Heart right ventricle (tissue), 16 donors: ENCODE results near the gene TRIM23. TPM values are rescaled to one million over a fixed set of nuclear protein-coding genes. Genes with fewer than 3 reads are reported as not detected.

Source experiments
- ATAC-seq, 8 donors: fragments of 200-7000 bp; cut with Tn5 transposase; one replicate each; pipeline ENCODE4 v1.9.1; 2020; ENCODE audit warnings: mild to moderate bottlenecking in 8 of 8, moderate library complexity in 8 of 8, moderate number of reproducible peaks in 1 of 8
- DNase-seq, 2 donors: peaks; one replicate each; pipeline ENCODE4 v3.0.0-alpha.2; 2020
- H3K27ac ChIP-seq, 10 donors: fragments of 200-600 bp; sonication (generic) in 2 of 10; one replicate each; pipeline versions ENCODE4 v1.5.0 to v1.8.0; 2020 to 2022; ENCODE audit warnings: mild to moderate bottlenecking in 3 of 10
- H3K27me3 ChIP-seq, 7 donors: fragments of 200-600 bp; one replicate each; pipeline ENCODE4 v1.8.0; 2021 to 2022; ENCODE audit warnings: mild to moderate bottlenecking in 2 of 7
- H3K36me3 ChIP-seq, 9 donors: fragments of 200-600 bp; sonication (generic) in 1 of 9; one replicate each; pipeline versions ENCODE4 v1.5.0 to v1.8.0; 2020 to 2022; ENCODE audit warnings: mild to moderate bottlenecking in 2 of 9
- H3K4me1 ChIP-seq, 9 donors: fragments of 200-600 bp; sonication (generic) in 1 of 9; one replicate each; pipeline versions ENCODE4 v1.5.0 to v1.8.0; 2020 to 2022; ENCODE audit warnings: mild to moderate bottlenecking in 4 of 9
- H3K4me3 ChIP-seq, 10 donors: fragments of 200-600 bp; sonication (generic) in 2 of 10; one replicate each; pipeline versions ENCODE4 v1.5.0 to v1.8.0; 2020 to 2022; ENCODE audit warnings: mild to moderate bottlenecking in 7 of 10, moderate library complexity in 2 of 10
- H3K9me3 ChIP-seq, 11 donors: fragments of 200-600 bp in 10 of 11; sonication (generic) in 2 of 11; one replicate each; pipeline versions ENCODE4 v1.5.0 to v1.8.0; 2013 to 2022; ENCODE audit warnings: mild to moderate bottlenecking in 2 of 11, control low read depth in 1 of 11, moderate library complexity in 1 of 11
- CTCF ChIP-seq, 9 donors: fragments of 200-600 bp; sonication (generic) in 2 of 9; IDR thresholded peaks; one replicate each; pipeline versions ENCODE4 v1.5.0 to v1.8.0; 2021 to 2022; ENCODE audit warnings: antibody characterized with exemption in 9 of 9, mild to moderate bottlenecking in 5 of 9, moderate library complexity in 1 of 9
- WGBS, 2 donors: extraction: QIAGEN DNeasy Blood & Tissue Kit; methylation state at CpG; one replicate each; pipeline ENCODE4 v1.1.7; 2013; ENCODE audit warnings: inconsistent platforms in 1 of 2; 5-methylcytosine and 5-hydroxymethylcytosine counted together
- intact Hi-C, 10 donors: fragments of 100-400 bp; cut with DNase I; formaldehyde crosslinking; loops; one replicate each; pipeline versions ENCODE4 v1.11.1 to v1.14.2; 2022
- polyA plus RNA-seq, 2 donors: library from polyadenylated mRNA; stranded (reverse); fragments of 200-250 nt; gene quantifications; one replicate each; pipeline ENCODE4 v1.2.3, GENCODE V29; 2013
- total RNA-seq, 10 donors: library from RNA; stranded (reverse); fragmentation: NEBNext Ultra II Directional in 3 of 10; extraction: Animal tissue kit (Norgen Biotek cat#: 25700) in 3 of 10; gene quantifications; one replicate each; pipeline versions ENCODE4 v1.2.1 to v1.2.4, GENCODE V29; 2021 to 2023
- donor health status: Arrhythmogenic right ventricular cardiomyopathy.
- donor health status: ischemic (EF 13 %, LVEDD 7.1; RV severe dilation, severe dysfunction).
- donor health status: healthy with polysubstance abuse.
- donor health status: DM: no; HTN: yes; CAD: no.
- donor health status: DM: no; HTN: no; CAD: no.
- donor health status: ischemic (EF 25% LVEDD 6.9; RV normal size, moderate dysfunction).
- donor health status: ischemic (EF 25% LVEDD 5.7; RV mildly dilated, moderate dysfunction).
- donor health status: healthy.
- donor health status: DM: yes; HTN: yes; CAD: no.
- donor health status: Ischemic cardiomyopathy.
- donor health status: ischemic (EF 35%, LVEDD 5.7; RV mildly dilated, moderate dysfunction).
- donor health status: nonischemic (EF 11% LVEDD 7.7; RV severe dilation, severe dysfunction).
- donor health status: DM: yes; HTN: yes; CAD: no.
- donor health status: PGD.
- donor health status: ischemic (EF 29% LVEDD 5.4; RV normal size, mild dysfunction).
- donor health status: nonischemic (EF 23%, LVEDD 6.1; RV moderate dilation, normal function).

TRIM23 gene
- total and polyA plus RNA-seq, 12 donors: 3.8 to 22.6 (median 17.2) TPM

GRCh38 chr5:65654713-65655112 lies 30.6 kb upstream of the TRIM23 start:
- Histone ChIP-seq H3K27me3 (no peaks in the 10 kb centered on the region), H3K36me3 (peaks cover 0 to 82% (median 5%) of the 10 kb centered on the region in 9 donors), H3K4me3 (no peak overlapping the region), H3K27ac (no peak overlapping the region), H3K4me1 (no peaks in the 10 kb centered on the region), H3K9me3 (no peaks in the 10 kb centered on the region)
- DNase-seq (no peak), ATAC-seq (no peak)
- 86 to 91% methylated on average over 2 of the region's 2 CpGs for WGBS, 2 donors
- no peak for TF ChIP-seq CTCF (IDR thresholded peaks at IDR 0.05)
- intact Hi-C loops: no loop called here

- no peak for TF ChIP-seq CTCF (IDR thresholded peaks at IDR 0.05)
- H3K27me3 ChIP-seq: no peaks in the 10 kb centered on the region
- DNase-seq (no peak), ATAC-seq (no peak)
- 78 to 88% methylated on average over 5 of the region's 5 CpGs for WGBS, 2 donors
- H3K9me3 ChIP-seq: no peaks in the 10 kb centered on the region
- intact Hi-C loops: no loop called here
- no peak overlapping the region for H3K4me3 ChIP-seq
- H3K27ac ChIP-seq: no peak overlapping the region
- H3K4me1 ChIP-seq: no peaks in the 10 kb centered on the region
- H3K36me3 ChIP-seq: peaks cover 0 to 93% (median 5%) of the 10 kb centered on the region in 9 donors
These were observed 27.0 kb upstream of the TRIM23 start for GRCh38 chr5:65651144-65651543.

GRCh38 chr5:65647941-65648340 lies 23.8 kb upstream of the TRIM23 start:
- intact Hi-C loops: no loop called here
- no peak for DNase-seq

GRCh38 chr5:65646938-65647337 lies 22.8 kb upstream of the TRIM23 start:
- intact Hi-C loops: no loop called here
- WGBS, 2 donors: 85 to 93% methylated on average over 2 of the region's 2 CpGs
- H3K27me3 ChIP-seq: no peaks in the 10 kb centered on the region
- H3K4me1 ChIP-seq: no peaks in the 10 kb centered on the region
- TF ChIP-seq CTCF (IDR thresholded peaks at IDR 0.05): no peak
- H3K36me3 ChIP-seq: peaks cover 0 to 90% (median 4%) of the 10 kb centered on the region in 9 donors
- no peaks in the 10 kb centered on the region for H3K9me3 ChIP-seq
- ATAC-seq (no peak), DNase-seq (no peak)
- H3K27ac ChIP-seq: no peak overlapping the region
- no peak overlapping the region for H3K4me3 ChIP-seq

More at GRCh38 chr5:65647941-65648340, 23.8 kb upstream of the TRIM23 start:
- no peak for TF ChIP-seq CTCF (IDR thresholded peaks at IDR 0.05)
- Histone ChIP-seq H3K4me3 (no peak overlapping the region), H3K36me3 (peaks cover 0 to 89% (median 4%) of the 10 kb centered on the region in 9 donors), H3K4me1 (no peaks in the 10 kb centered on the region), H3K27me3 (no peaks in the 10 kb centered on the region), H3K9me3 (no peaks in the 10 kb centered on the region), H3K27ac (no peak overlapping the region)
- ATAC-seq: no peak
